HG03139 (cell line): ENCODE results near the gene TNRC18.
"Not testable (repeated sequence)": the region's sequence is repeated elsewhere in the genome, so short reads cannot be mapped to it uniquely, and the experiment has no call there.

Experiments
- ATAC-seq: cut with Tn5 transposase; IDR thresholded peaks from one replicate; pipeline ENCODE4 v1.9.1; 2021; ENCODE audit not compliant: unreplicated experiment

The TNRC18 gene

GRCh38 chr7:5295039-5296014 lies 128.3 kb downstream of the TNRC18 start:
- ATAC-seq = no peak

GRCh38 chr7:5294169-5294987 lies 129.3 kb downstream of the TNRC18 start:
- ATAC-seq = no peak

GRCh38 chr7:5291711-5292335 lies 131.8 kb downstream of the TNRC18 start:
- ATAC-seq = not testable (repeated sequence)

GRCh38 chr7:5291301-5291700 lies 132.3 kb downstream of the TNRC18 start:
- no peak for ATAC-seq

- ATAC-seq = no peak
Measured at GRCh38 chr7:5289355-5289754, 134.3 kb downstream of the TNRC18 start.

- ATAC-seq = not testable (repeated sequence)
Measured at GRCh38 chr7:5288560-5288959, 135.1 kb downstream of the TNRC18 start.

GRCh38 chr7:5287802-5288201 lies 135.8 kb downstream of the TNRC18 start:
- no peak for ATAC-seq

GRCh38 chr7:5287373-5287772 lies 136.3 kb downstream of the TNRC18 start:
- not testable (repeated sequence) for ATAC-seq

- no peak for ATAC-seq
Measured at GRCh38 chr7:5286933-5287332, 136.7 kb downstream of the TNRC18 start.

- ATAC-seq = no peak
Measured at GRCh38 chr7:5284304-5285281, 139.0 kb downstream of the TNRC18 start.

GRCh38 chr7:5283421-5284303 lies 140.0 kb downstream of the TNRC18 start:
- ATAC-seq = no peak

- ATAC-seq = no peak
Measured at GRCh38 chr7:5282543-5283316, 140.9 kb downstream of the TNRC18 start, which contains the start of gene SLC29A4. SLC29A4 (plus strand) TSS chr7:5282943; CDS start chr7:5287817, 4,874 bp downstream.

GRCh38 chr7:5281598-5282500 lies 141.8 kb downstream of the TNRC18 start:
- not testable (repeated sequence) for ATAC-seq

GRCh38 chr7:5279734-5280133 lies 143.9 kb downstream of the TNRC18 start:
- ATAC-seq = no peak

- ATAC-seq = no peak
Measured at GRCh38 chr7:5278766-5279165, 144.9 kb downstream of the TNRC18 start.

- no peak for ATAC-seq
Measured at GRCh38 chr7:5276611-5277010, 147.0 kb downstream of the TNRC18 start.

GRCh38 chr7:5276123-5276522 lies 147.5 kb downstream of the TNRC18 start:
- ATAC-seq = not testable (repeated sequence)
